ENCODE data around the gene MYO15A. TPM values are rescaled to one million over a fixed set of nuclear protein-coding genes. Genes with fewer than 3 reads are reported as not detected.

The MYO15A gene
- total RNA-seq, 1 donor from 2014 or later, result 3.3 TPM

- Histone ChIP-seq H3K27me3 (ENCODE audit: low read depth) (no peaks in the 10 kb centered on the region), H3K4me3 (no peak overlapping the region), H3K4me1 (no peaks in the 10 kb centered on the region), H3K27ac (no peak overlapping the region), H3K9me3 (no peaks in the 10 kb centered on the region), H3K36me3 (no peaks in the 10 kb centered on the region)
- ATAC-seq (no peak), DNase-seq (no peak)
- no peak for TF ChIP-seq CTCF (IDR thresholded peaks at IDR 0.05)
- intact Hi-C loops (cut with DNase I), result no loop called here
Observed at GRCh38 chr17:18120461-18121017, 12.0 kb downstream of the MYO15A start.

- no peak for TF ChIP-seq CTCF (IDR thresholded peaks at IDR 0.05)
- no peaks in the 10 kb centered on the region for H3K9me3 ChIP-seq
- H3K27me3 ChIP-seq (ENCODE audit: low read depth), result no peaks in the 10 kb centered on the region
- H3K4me3 ChIP-seq, result no peak overlapping the region
- no peak overlapping the region for H3K27ac ChIP-seq
- intact Hi-C loops (cut with DNase I), result no loop called here
- no peak for DNase-seq
- H3K4me1 ChIP-seq, result no peaks in the 10 kb centered on the region
- ATAC-seq, result no peak
- no peaks in the 10 kb centered on the region for H3K36me3 ChIP-seq
Observed at GRCh38 chr17:18121144-18121910, 12.8 kb downstream of the MYO15A start.

DNA sequence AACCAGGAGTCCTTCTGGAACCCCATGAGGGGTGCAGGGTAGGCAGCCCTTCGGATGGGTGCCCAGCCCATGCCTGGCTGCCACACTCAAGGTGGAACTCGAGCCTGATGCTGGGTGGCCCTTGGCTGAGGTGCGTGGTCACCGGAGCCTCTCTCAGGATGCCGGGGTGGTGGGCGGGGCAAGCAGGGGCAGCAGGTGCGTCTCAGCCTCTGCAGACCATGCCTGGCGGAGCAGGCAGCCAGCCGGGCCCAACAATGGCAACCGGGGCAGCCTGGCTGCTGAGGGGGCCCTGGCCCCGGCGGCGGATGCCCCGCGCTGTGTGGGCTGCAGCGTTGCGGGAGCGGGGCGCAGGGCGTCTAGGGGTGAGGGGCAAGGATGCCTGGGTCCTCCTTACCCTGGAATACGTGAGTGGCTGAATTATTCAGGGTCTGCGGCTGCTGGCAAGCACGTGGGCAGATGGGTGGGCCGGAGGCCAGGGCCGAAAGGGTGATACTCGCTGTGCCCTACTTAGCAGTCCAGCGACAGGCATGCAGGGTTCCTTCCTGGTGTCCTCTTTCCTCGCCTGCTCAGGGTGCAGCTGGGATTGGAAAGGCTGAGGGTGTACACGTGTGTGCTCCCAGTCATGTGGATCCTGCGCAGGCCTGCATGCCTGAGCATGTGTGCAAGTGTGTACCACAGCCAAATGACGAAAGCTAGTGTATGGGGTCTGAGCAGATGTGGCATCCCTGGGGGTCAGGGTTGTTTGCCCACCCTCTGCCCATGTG lies 14.6 kb downstream of the MYO15A start:
- no peak for TF ChIP-seq CTCF (IDR thresholded peaks at IDR 0.05)
- H3K27me3 ChIP-seq (ENCODE audit: low read depth), result no peaks in the 10 kb centered on the region
- intact Hi-C loops (cut with DNase I), result no loop called here
- H3K9me3 ChIP-seq, result no peaks in the 10 kb centered on the region
- H3K4me3 ChIP-seq, result no peak overlapping the region
- H3K4me1 ChIP-seq, result no peaks in the 10 kb centered on the region
- DNase-seq (no peak), ATAC-seq (no peak)
- no peak overlapping the region for H3K27ac ChIP-seq
- no peaks in the 10 kb centered on the region for H3K36me3 ChIP-seq

DNA sequence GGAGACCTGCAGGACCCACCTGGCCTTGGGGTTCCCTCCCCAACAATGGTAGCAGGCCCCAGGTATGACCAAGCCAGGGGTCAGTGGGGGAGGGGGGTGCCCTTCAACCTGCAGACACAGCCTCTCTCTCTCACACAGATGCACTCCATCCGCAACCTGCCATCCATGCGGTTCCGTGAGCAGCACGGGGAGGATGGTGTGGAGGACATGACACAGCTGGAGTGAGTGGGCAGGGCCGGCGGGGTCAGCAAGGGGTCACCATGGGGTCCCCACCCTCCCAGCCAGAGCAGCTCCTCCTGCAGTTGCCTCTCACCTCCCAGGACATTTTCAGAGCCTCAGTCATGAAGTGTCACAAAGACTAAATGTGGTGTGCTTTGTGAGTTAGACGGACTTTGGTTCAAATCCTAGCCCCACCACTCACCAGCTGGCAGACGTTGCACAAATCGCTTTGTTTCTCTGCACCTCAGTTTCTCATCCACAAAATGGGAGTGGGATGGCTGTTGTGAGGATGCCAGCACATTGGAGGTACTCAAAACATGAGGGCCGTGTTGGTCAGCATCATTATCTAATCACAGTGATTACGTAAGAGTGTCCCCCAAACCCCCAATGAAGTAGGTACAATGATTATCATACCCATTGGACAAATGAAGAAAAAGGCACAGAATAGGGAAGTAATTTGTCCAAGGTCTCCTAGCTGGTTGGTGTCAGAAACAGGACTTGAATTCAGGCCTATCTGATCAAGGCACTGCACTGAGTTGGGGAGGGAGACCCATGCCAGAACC lies 16.0 kb downstream of the MYO15A start:
- no peak overlapping the region for H3K4me3 ChIP-seq
- H3K4me1 ChIP-seq, result no peaks in the 10 kb centered on the region
- ATAC-seq, result no peak
- no peaks in the 10 kb centered on the region for H3K27me3 ChIP-seq (ENCODE audit: low read depth)
- no peaks in the 10 kb centered on the region for H3K36me3 ChIP-seq
- H3K27ac ChIP-seq, result no peak overlapping the region
- TF ChIP-seq CTCF (IDR thresholded peaks at IDR 0.05), result no peak
- DNase-seq, result no peak
- no peaks in the 10 kb centered on the region for H3K9me3 ChIP-seq
- intact Hi-C loops (cut with DNase I), result no loop called here

GRCh38 chr17:18129041-18129502 lies 20.5 kb downstream of the MYO15A start:
- peak; percentile 68 for DNase-seq
- intact Hi-C loops (cut with DNase I), result no loop called here

More at GRCh38 chr17:18129041-18129502, 20.5 kb downstream of the MYO15A start:
- ATAC-seq, result peak; percentile 81 to 85
- TF ChIP-seq CTCF (IDR thresholded peaks at IDR 0.05), result no peak
- no peaks in the 10 kb centered on the region for H3K4me1 ChIP-seq
- H3K27me3 ChIP-seq (ENCODE audit: low read depth), result no peaks in the 10 kb centered on the region
- H3K9me3 ChIP-seq, result no peaks in the 10 kb centered on the region
- no peak overlapping the region for H3K27ac ChIP-seq
- no peaks in the 10 kb centered on the region for H3K36me3 ChIP-seq
- no peak overlapping the region for H3K4me3 ChIP-seq

Data from lower lobe of right lung (tissue), 2 donors.